Transverse colon (tissue), 4 donors: ENCODE data around the gene CACNA1C. TPM values are rescaled to one million over a fixed set of nuclear protein-coding genes. Genes with fewer than 3 reads are reported as not detected.

Experiments
- DNase-seq: peaks from one replicate; pipeline ENCODE4 v3.0.0-alpha.2; 2019
- H3K27ac ChIP-seq, 4 donors: fragments of 200-600 bp; sonication (generic); 2 replicates each; pipeline ENCODE4 v1.5.1; 2016 to 2018; ENCODE audit warnings: inconsistent platforms in 4 of 4
- H3K27me3 ChIP-seq: fragments of 200-600 bp; sonication (generic); 2 replicates; pipeline ENCODE4 v1.5.1; 2017; ENCODE audit warnings: inconsistent platforms
- H3K36me3 ChIP-seq, 4 donors: fragments of 200-600 bp; sonication (generic); 2 replicates each; pipeline ENCODE4 v1.5.1; 2017 to 2019; ENCODE audit warnings: inconsistent platforms in 4 of 4
- H3K4me1 ChIP-seq, 4 donors: fragments of 200-600 bp; sonication (generic); 2 replicates each; pipeline ENCODE4 v1.5.1; 2017 to 2020; ENCODE audit warnings: inconsistent platforms in 4 of 4
- H3K4me3 ChIP-seq, 4 donors: fragments of 200-600 bp; sonication (generic); 1 replicate in 1 of 4; 2 replicates in 3 of 4; pipeline versions ENCODE4 v1.5.1 to v1.6.1; 2017 to 2019; ENCODE audit warnings: inconsistent platforms in 4 of 4
- H3K9me3 ChIP-seq, 2 donors: fragments of 200-600 bp; sonication (generic); 2 replicates each; pipeline ENCODE4 v1.5.1; 2017 to 2019; ENCODE audit warnings: inconsistent platforms in 2 of 2
- EP300 ChIP-seq: sonication (generic); formaldehyde crosslinking; IDR thresholded peaks from one replicate; pipeline ENCODE4 v1.6.1; 2017; ENCODE audit warnings: antibody characterized with exemption, low read depth
- POLR2A ChIP-seq: fragments of 450-650 bp; IDR thresholded peaks from one replicate; pipeline ENCODE4 v1.6.1; 2016; ENCODE audit warnings: antibody characterized with exemption, mild to moderate bottlenecking, moderate library complexity
- POLR2AphosphoS5 ChIP-seq, 3 donors: sonication (generic); formaldehyde crosslinking; IDR thresholded peaks; one replicate each; pipeline ENCODE4 v1.6.1; 2016; ENCODE audit warnings: antibody characterized with exemption in 3 of 3
- WGBS, 2 donors: methylation state at CpG; one replicate each; pipeline ENCODE4 v1.1.5; 2018; ENCODE audit warnings: low coverage in 1 of 2; 5-methylcytosine and 5-hydroxymethylcytosine counted together
- in situ Hi-C, 4 donors: fragments of 200-750 bp; cut with MboI; loops; one replicate each; pipeline versions ENCODE4 v1.15.0 to v1.15.1; 2017; ENCODE audit warnings: low sequenced_read_pairs in 3 of 4, low pct_ligation_motif_present in 1 of 4, low pct_unique_long_range_greater_than_20kb in 1 of 4
- intact Hi-C: fragments of 100-400 bp; cut with DNase I; formaldehyde crosslinking; loops from one replicate; pipeline ENCODE4 v1.15.1; 2023; ENCODE audit warnings: low total_unique reads
- total RNA-seq, 4 donors: library from RNA; depleted of rRNA; stranded (reverse); fragments of >200 nt; gene quantifications; one replicate each; pipeline ENCODE4 v1.1.0, GENCODE V29; 2016
- TF ChIP-seq, protein P1 (sequence below), 5 experiments: fragments of 200-600 bp in 3 of 5; fragments of 450-650 bp in 2 of 5; sonication (generic) in 3 of 5; IDR thresholded peaks; 1 replicate in 2 of 5; 2 replicates in 3 of 5; pipeline ENCODE4 v1.5.1; 2016 to 2017; ENCODE audit warnings: antibody characterized with exemption in 5 of 5, inconsistent platforms in 3 of 5, mild to moderate bottlenecking in 2 of 5, moderate library complexity in 1 of 5

Gene CACNA1C
- total RNA-seq, 4 donors from 2014 or later: 18.8 to 35.2 (median 24.8) TPM

DNA sequence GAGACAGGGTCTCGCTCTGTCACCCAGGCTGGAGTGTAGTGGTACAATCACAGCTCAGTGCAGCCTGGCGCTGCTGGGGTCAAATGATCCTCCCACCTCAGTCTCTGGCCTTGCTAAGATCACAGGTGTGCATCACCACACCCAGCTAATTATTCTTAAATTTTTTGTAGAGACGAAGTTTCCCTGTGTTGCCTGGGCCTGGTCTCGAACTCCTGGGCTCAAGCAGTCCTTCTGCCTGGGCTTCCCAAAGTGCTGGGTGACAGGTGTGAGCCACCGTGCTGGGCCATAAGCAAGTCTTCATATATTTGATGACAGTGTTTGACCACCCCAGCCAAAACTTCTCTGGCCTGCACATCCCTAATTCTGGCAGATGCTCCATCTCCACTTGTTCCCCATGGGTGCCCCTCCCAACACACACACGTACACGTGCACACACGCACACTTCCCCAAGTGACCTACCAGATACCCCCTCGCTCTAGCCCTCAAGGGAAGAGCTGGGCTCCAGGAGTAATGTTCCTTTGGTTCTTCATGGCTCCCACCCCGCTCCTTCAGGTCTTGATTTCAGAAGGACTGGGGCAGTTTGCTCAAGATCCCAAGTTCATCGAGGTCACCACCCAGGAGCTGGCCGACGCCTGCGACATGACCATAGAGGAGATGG is 637.7 kb downstream of the CACNA1C start:
- Histone ChIP-seq H3K9me3 (no peaks in the 10 kb centered on the region), H3K27ac (peak overlapping the region in 2 of 4 donors; percentile 65 to 70), H3K4me1 (peaks cover 0 to 14% (median 2%) of the 10 kb centered on the region in 4 donors), H3K27me3 (no peaks in the 10 kb centered on the region), H3K36me3 (no peaks in the 10 kb centered on the region), H3K4me3 (peak overlapping the region in 3 of 4 donors; percentile 38 to 65 (median 51))
- WGBS, 2 donors: 65 to 86% methylated on average over 4 to 14 of the region's 14 CpGs
- TF ChIP-seq EP300: no peak
- TF ChIP-seq, protein P1, sequence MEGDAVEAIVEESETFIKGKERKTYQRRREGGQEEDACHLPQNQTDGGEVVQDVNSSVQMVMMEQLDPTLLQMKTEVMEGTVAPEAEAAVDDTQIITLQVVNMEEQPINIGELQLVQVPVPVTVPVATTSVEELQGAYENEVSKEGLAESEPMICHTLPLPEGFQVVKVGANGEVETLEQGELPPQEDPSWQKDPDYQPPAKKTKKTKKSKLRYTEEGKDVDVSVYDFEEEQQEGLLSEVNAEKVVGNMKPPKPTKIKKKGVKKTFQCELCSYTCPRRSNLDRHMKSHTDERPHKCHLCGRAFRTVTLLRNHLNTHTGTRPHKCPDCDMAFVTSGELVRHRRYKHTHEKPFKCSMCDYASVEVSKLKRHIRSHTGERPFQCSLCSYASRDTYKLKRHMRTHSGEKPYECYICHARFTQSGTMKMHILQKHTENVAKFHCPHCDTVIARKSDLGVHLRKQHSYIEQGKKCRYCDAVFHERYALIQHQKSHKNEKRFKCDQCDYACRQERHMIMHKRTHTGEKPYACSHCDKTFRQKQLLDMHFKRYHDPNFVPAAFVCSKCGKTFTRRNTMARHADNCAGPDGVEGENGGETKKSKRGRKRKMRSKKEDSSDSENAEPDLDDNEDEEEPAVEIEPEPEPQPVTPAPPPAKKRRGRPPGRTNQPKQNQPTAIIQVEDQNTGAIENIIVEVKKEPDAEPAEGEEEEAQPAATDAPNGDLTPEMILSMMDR (IDR thresholded peaks at IDR 0.05): no peak
- TF ChIP-seq POLR2A: no peak
- TF ChIP-seq POLR2AphosphoS5 (IDR thresholded peaks at IDR 0.05): no peak
- intact Hi-C loops: no loop called here
- in situ Hi-C loops: no loop called here
- DNase-seq: no peak

- TF ChIP-seq, protein P1 (IDR thresholded peaks at IDR 0.05): peak in 2 of 5 experiments; percentile 9 to 13
- TF ChIP-seq EP300 (no peak), POLR2AphosphoS5 (IDR thresholded peaks at IDR 0.05) (no peak), POLR2A (no peak)
- Histone ChIP-seq H3K27ac (peak overlapping the region; percentile 65 to 70 (median 67)), H3K4me1 (peaks cover 0 to 14% (median 2%) of the 10 kb centered on the region in 4 donors), H3K27me3 (no peaks in the 10 kb centered on the region), H3K9me3 (no peaks in the 10 kb centered on the region), H3K36me3 (no peaks in the 10 kb centered on the region), H3K4me3 (peak overlapping the region; percentile 18 to 65 (median 44))
- in situ Hi-C loops (no loop called here), intact Hi-C loops (no loop called here)
- 27% methylated on average over 28 of the region's 28 CpGs; no CpG with 5 or more reads in 1 of the 2 donors for WGBS, 2 donors
- DNase-seq: peak; percentile 49
These were observed 638.2 kb downstream of the CACNA1C start for GRCh38 chr12:2691006-2691344.

DNA sequence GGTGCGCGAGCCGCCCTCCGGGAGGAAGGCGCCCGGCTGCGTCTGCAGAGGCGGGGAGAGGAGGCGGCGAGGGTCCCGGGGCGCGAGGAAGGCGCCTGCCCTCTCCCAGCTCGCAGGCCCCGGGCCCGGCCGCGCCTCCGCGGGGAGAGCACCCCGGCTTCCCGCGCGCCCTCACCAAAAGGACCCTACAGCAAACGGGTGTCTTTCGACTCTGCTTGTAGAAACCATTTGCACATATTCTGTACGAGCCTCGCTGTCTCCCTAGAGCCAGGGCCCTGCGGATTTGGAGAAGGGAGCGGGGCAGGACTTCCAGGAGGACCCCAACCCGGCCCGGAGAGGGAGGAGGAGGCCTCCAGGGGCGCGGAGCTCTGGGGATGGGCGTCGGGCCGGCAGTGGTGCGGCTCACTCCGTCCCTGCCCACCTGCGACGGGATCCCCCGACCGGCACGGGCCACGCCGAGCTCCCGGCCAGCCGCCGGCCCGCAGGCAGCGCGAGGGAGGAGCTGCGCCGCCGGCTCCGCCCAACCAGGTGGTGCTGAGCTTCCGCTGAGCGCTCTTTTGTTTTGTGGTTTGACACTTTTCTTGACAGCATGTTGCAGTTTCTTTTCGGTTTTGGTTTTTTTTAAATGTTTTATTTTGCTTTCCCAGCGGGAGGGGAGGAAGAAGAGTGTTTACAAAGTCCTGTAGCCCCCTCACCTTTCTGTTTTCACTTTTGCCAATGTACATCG is 638.7 kb downstream of the CACNA1C start:
- in situ Hi-C loops: no loop called here
- 8 to 20% methylated on average over 8 to 51 of the region's 62 CpGs for WGBS, 2 donors
- peak; percentile 45 for DNase-seq
- Histone ChIP-seq H3K27me3 (no peaks in the 10 kb centered on the region), H3K36me3 (no peaks in the 10 kb centered on the region), H3K4me3 (peak overlapping the region; percentile 18 to 65 (median 44)), H3K27ac (peak overlapping the region; percentile 65 to 70 (median 67)), H3K4me1 (peaks cover 0 to 14% (median 2%) of the 10 kb centered on the region in 4 donors), H3K9me3 (no peaks in the 10 kb centered on the region)
- intact Hi-C loops: no loop called here
- TF ChIP-seq POLR2AphosphoS5 (IDR thresholded peaks at IDR 0.05) (peak in 1 of 3 donors; percentile 6), POLR2A (peak; percentile 15), EP300 (no peak)

DNA sequence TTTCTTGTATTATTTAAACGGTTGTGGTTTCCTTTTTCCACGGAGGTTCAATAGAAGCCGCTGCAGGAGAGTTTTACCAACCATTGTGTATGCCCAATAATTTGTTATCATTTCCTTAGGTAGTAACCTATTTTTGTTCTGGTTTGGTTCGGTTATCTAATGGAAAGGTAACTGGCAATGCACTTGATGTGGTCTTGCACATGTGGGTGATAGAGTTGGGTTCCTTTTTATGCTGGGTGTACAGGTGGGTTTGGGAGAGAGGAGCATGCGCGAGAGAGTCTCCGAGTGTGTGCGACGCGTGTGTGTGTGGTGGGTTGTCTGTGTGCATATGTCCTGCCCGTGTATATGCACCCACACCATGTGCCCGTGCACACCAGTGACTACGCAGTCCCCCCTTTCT is 639.3 kb downstream of the CACNA1C start:
- TF ChIP-seq POLR2AphosphoS5 (IDR thresholded peaks at IDR 0.05): no peak
- no peak for TF ChIP-seq EP300
- no peak for TF ChIP-seq POLR2A
- TF ChIP-seq, protein P1 (IDR thresholded peaks at IDR 0.05): no peak
- H3K27me3 ChIP-seq: no peaks in the 10 kb centered on the region
- intact Hi-C loops: no loop called here
- H3K27ac ChIP-seq: peak overlapping the region in 3 of 4 donors; percentile 65 to 69 (median 65)
- H3K9me3 ChIP-seq: no peaks in the 10 kb centered on the region
- H3K36me3 ChIP-seq: no peaks in the 10 kb centered on the region
- WGBS, 2 donors: 62 to 63% methylated on average over 7 to 13 of the region's 13 CpGs
- no peak for DNase-seq
- in situ Hi-C loops: no loop called here
- peak overlapping the region in 3 of 4 donors; percentile 38 to 65 (median 51) for H3K4me3 ChIP-seq
- H3K4me1 ChIP-seq: peaks cover 0 to 14% (median 2%) of the 10 kb centered on the region in 4 donors
